Activated naive CD4-positive, alpha-beta T cell treated with Interleukin-2 at 50 U/mL for 16 hours (primary cell): ENCODE data around the gene TBC1D3B.
"Not testable (repeated sequence)": the region's sequence is repeated elsewhere in the genome, so short reads cannot be mapped to it uniquely, and the experiment has no call there.

Experiments
- DNase-seq: peaks from one replicate; pipeline ENCODE4 v3.0.0-alpha.2; 2020

Gene TBC1D3B

GRCh38 chr17:36198831-36199465 lies 22.5 kb upstream of the TBC1D3B start:
- DNase-seq = peak; percentile 32

GRCh38 chr17:36197387-36197703 lies 20.9 kb upstream of the TBC1D3B start:
- DNase-seq = no peak

- no peak for DNase-seq
Observed at GRCh38 chr17:36196131-36196486, 19.7 kb upstream of the TBC1D3B start.

- DNase-seq = no peak
Observed at GRCh38 chr17:36195434-36196130, 19.1 kb upstream of the TBC1D3B start.

- DNase-seq = not testable (repeated sequence)
Observed at GRCh38 chr17:36194832-36195433, 18.5 kb upstream of the TBC1D3B start.

GRCh38 chr17:36194147-36194831 lies 17.9 kb upstream of the TBC1D3B start:
- DNase-seq = not testable (repeated sequence)

GRCh38 chr17:36193216-36193775 lies 16.9 kb upstream of the TBC1D3B start:
- no peak for DNase-seq

- not testable (repeated sequence) for DNase-seq
Observed at GRCh38 chr17:36190549-36191330, 14.3 kb upstream of the TBC1D3B start.

GRCh38 chr17:36189993-36190392 lies 13.6 kb upstream of the TBC1D3B start:
- DNase-seq = not testable (repeated sequence)

GRCh38 chr17:36188891-36189306 lies 12.5 kb upstream of the TBC1D3B start:
- DNase-seq = peak; percentile 31

GRCh38 chr17:36187943-36188665 lies 11.7 kb upstream of the TBC1D3B start:
- not testable (repeated sequence) for DNase-seq

GRCh38 chr17:36186810-36187763 lies 10.7 kb upstream of the TBC1D3B start:
- DNase-seq = not testable (repeated sequence)

- DNase-seq = no peak
Observed at GRCh38 chr17:36185416-36185815, 9.0 kb upstream of the TBC1D3B start.

- DNase-seq = no peak
Observed at GRCh38 chr17:36184023-36184765, 7.8 kb upstream of the TBC1D3B start.

- DNase-seq = no peak
Observed at GRCh38 chr17:36183001-36183971, 6.8 kb upstream of the TBC1D3B start.

- DNase-seq = no peak
Observed at GRCh38 chr17:36182176-36183000, 6.0 kb upstream of the TBC1D3B start.

- not testable (repeated sequence) for DNase-seq
Observed at GRCh38 chr17:36181446-36182175, 5.2 kb upstream of the TBC1D3B start.
